ENCODE results near the gene LARGE1. TPM values are rescaled to one million over a fixed set of nuclear protein-coding genes. Genes with fewer than 3 reads are reported as not detected.

Gene LARGE1
- total RNA-seq, 1 experiment from 2014 or later, result 1.5 TPM

DNA sequence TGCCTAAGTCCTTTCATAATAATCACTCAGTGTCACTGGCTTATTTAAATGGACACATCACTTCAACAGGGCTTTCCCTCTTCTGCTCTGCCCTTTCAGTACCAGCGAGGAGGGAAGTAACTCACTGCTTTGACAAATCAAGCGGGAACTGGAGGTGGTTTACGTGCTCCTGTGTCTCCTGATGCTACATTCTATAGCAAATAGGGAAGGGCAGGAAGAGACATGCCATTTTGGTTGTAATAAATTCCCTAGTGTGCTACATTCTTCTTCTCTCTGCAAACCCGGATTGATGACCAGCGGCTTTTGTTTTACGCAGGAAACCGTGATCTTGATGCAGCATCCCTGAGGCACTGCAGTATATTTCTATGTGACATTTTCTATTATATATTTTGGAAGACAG is 491.0 kb downstream of the LARGE1 start:
- ATAC-seq (no peak), DNase-seq (ENCODE audit: low read depth, low spot score) (no peak)
- ChIA-PET CTCF (no interaction called here), POLR2A (no interaction called here), RAD21 (ENCODE audit: low non-redundant PET in 1 of 2, low total read pairs in 2 of 2, uncharacterized antibody in 2 of 2, unreplicated experiment in 2 of 2) (no interaction called here)
- H3K27ac ChIP-seq (ENCODE audit: low read depth, low read length), result no peak overlapping the region
- no peaks in the 10 kb centered on the region for H3K9me2 ChIP-seq (ENCODE audit: insufficient read depth)
- no TSS peak for BruUV-seq (replicated peaks)
- H3K36me3 ChIP-seq (ENCODE audit: control insufficient read depth in 1 of 2, insufficient read depth in 2 of 2, low read length in 2 of 2), result no peaks in the 10 kb centered on the region
- intact Hi-C loops (cut with micrococcal nuclease), result no loop called here
- no peak overlapping the region for H3K4me2 ChIP-seq (ENCODE audit: low read length)
- H3K79me2 ChIP-seq (ENCODE audit: insufficient read depth, low read length), result no peaks in the 10 kb centered on the region
- TF ChIP-seq FOSL1 (IDR thresholded peaks at IDR 0.05; ENCODE audit: low read depth) (no peak), RAD21 (IDR thresholded peaks at IDR 0.05; ENCODE audit: low read depth) (no peak), TCF7L2 (IDR thresholded peaks at IDR 0.05; ENCODE audit: borderline replicate concordance, extremely low read depth, insufficient read depth, insufficient read length) (no peak), EZH2 (IDR thresholded peaks at IDR 0.05) (no peak), SIN3A (IDR thresholded peaks at IDR 0.05; ENCODE audit: low read depth) (no peak), ELF1 (IDR thresholded peaks at IDR 0.05; ENCODE audit: borderline replicate concordance, low read depth) (no peak), CEBPB (IDR thresholded peaks at IDR 0.05; ENCODE audit: low read depth) (no peak), ZFX (IDR thresholded peaks at IDR 0.05) (no peak), POLR2AphosphoS5 (IDR thresholded peaks at IDR 0.05; ENCODE audit: low read depth, low read length) (no peak), YY1 (IDR thresholded peaks at IDR 0.05; ENCODE audit: extremely low read depth, insufficient replicate concordance, low read depth, low read length) (no peak), SP1 (IDR thresholded peaks at IDR 0.05; ENCODE audit: low read depth) (no peak), SRF (IDR thresholded peaks at IDR 0.05; ENCODE audit: low read depth) (no peak)
- TF ChIP-seq, protein P1, sequence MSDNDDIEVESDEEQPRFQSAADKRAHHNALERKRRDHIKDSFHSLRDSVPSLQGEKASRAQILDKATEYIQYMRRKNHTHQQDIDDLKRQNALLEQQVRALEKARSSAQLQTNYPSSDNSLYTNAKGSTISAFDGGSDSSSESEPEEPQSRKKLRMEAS (IDR thresholded peaks at IDR 0.05), result no peak
- H3K27me3 ChIP-seq (ENCODE audit: insufficient read depth, low read length), result no peaks in the 10 kb centered on the region
- H2AFZ ChIP-seq (ENCODE audit: low read depth, low read length, poor library complexity, severe bottlenecking), result no peak overlapping the region
- H3K9ac ChIP-seq (ENCODE audit: low read length), result no peak overlapping the region
- H3K9me3 ChIP-seq (ENCODE audit: control insufficient read depth in 1 of 2, insufficient read depth in 1 of 2, low read depth in 1 of 2, low read length in 2 of 2), result peaks cover 12 to 23% of the 10 kb centered on the region in 2 experiments; a peak in 2 of 4 replicates
- no peak overlapping the region for H3K4me3 ChIP-seq (replicated peaks in 1 of 2; ENCODE audit: low read depth in 1 of 2, low read length in 2 of 2)
- H3K4me1 ChIP-seq (ENCODE audit: control insufficient read depth in 1 of 2, insufficient read depth in 2 of 2, low read length in 2 of 2), result no peaks in the 10 kb centered on the region
- no peaks in the 10 kb centered on the region for H4K20me1 ChIP-seq (ENCODE audit: insufficient read depth)

DNA sequence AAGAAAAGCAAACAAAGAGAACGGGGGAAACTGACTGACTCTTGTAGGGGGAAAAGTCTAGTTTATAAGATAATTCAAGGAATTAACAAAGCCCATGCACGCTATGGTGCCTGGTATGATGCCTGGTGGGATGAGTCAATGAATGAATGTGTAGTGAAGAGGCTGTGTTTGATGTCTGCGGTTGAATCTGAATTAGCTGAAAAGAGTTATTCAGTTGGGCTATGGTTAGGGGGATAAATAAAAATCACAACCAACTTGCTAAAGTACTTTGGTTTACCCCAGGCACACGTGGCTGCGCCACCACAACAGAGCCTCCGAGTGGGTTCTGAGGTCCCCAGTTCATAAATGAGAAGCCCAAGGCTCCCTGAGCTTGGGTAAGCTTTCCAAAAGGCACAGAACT is 492.8 kb downstream of the LARGE1 start:
- DNase-seq (ENCODE audit: low read depth, low spot score), result no peak
- no peaks in the 10 kb centered on the region for H3K4me1 ChIP-seq (ENCODE audit: control insufficient read depth in 1 of 2, insufficient read depth in 2 of 2, low read length in 2 of 2)
- H3K4me2 ChIP-seq (ENCODE audit: low read length), result no peak overlapping the region
- no peak overlapping the region for H3K9ac ChIP-seq (ENCODE audit: low read length)
- ATAC-seq, result no peak
- H4K20me1 ChIP-seq (ENCODE audit: insufficient read depth), result no peaks in the 10 kb centered on the region
- no peaks in the 10 kb centered on the region for H3K27me3 ChIP-seq (ENCODE audit: insufficient read depth, low read length)
- H2AFZ ChIP-seq (ENCODE audit: low read depth, low read length, poor library complexity, severe bottlenecking), result no peak overlapping the region
- ChIA-PET RAD21 (ENCODE audit: low non-redundant PET in 1 of 2, low total read pairs in 2 of 2, uncharacterized antibody in 2 of 2, unreplicated experiment in 2 of 2) (no interaction called here), POLR2A (no interaction called here), CTCF (no interaction called here)
- no peak overlapping the region for H3K4me3 ChIP-seq (replicated peaks in 1 of 2; ENCODE audit: low read depth in 1 of 2, low read length in 2 of 2)
- TF ChIP-seq EZH2 (IDR thresholded peaks at IDR 0.05) (no peak), ZNF274 (IDR thresholded peaks at IDR 0.05; ENCODE audit: low read depth, low read length) (no peak), SP1 (IDR thresholded peaks at IDR 0.05; ENCODE audit: low read depth) (no peak)
- TF ChIP-seq, protein P2, sequence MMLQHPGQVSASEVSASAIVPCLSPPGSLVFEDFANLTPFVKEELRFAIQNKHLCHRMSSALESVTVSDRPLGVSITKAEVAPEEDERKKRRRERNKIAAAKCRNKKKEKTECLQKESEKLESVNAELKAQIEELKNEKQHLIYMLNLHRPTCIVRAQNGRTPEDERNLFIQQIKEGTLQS (IDR thresholded peaks at IDR 0.05), result no peak
- peaks cover 12 to 18% of the 10 kb centered on the region in 2 experiments; a peak in 2 of 4 replicates for H3K9me3 ChIP-seq (ENCODE audit: control insufficient read depth in 1 of 2, insufficient read depth in 1 of 2, low read depth in 1 of 2, low read length in 2 of 2)
- intact Hi-C loops (cut with micrococcal nuclease), result no loop called here
- H3K27ac ChIP-seq (ENCODE audit: low read depth, low read length), result no peak overlapping the region
- H3K9me2 ChIP-seq (ENCODE audit: insufficient read depth), result no peaks in the 10 kb centered on the region
- H3K79me2 ChIP-seq (ENCODE audit: insufficient read depth, low read length), result no peaks in the 10 kb centered on the region
- no peaks in the 10 kb centered on the region for H3K36me3 ChIP-seq (ENCODE audit: control insufficient read depth in 1 of 2, insufficient read depth in 2 of 2, low read length in 2 of 2)
- no TSS peak for BruUV-seq (replicated peaks)
